ENCODE data around the gene GRIP1.

The GRIP1 gene

GRCh38 chr12:66537876-66538275, 141.0 kb downstream of the GRIP1 start:
- no peak for DNase-seq
- Histone ChIP-seq H3K36me3 (replicated peaks) (no peaks in the 10 kb centered on the region), H3K27ac (no peak overlapping the region), H3K27me3 (replicated peaks) (no peaks in the 10 kb centered on the region), H3K4me3 (ENCODE audit: low read depth, low read length) (no peak overlapping the region)
- TF ChIP-seq CTCF (IDR thresholded peaks at IDR 0.05; ENCODE audit: low read depth, low read length, missing control alignments), result no peak
- in situ Hi-C loops (cut with HindIII; ENCODE audit: low pct_ligation_motif_present, low sequenced_read_pairs), result no loop called here

GRCh38 chr12:66533767-66534166, 145.1 kb downstream of the GRIP1 start:
- TF ChIP-seq CTCF (IDR thresholded peaks at IDR 0.05; ENCODE audit: low read depth, low read length, missing control alignments), result no peak
- H3K27ac ChIP-seq, result no peak overlapping the region
- in situ Hi-C loops (cut with HindIII; ENCODE audit: low pct_ligation_motif_present, low sequenced_read_pairs), result no loop called here
- DNase-seq, result no peak
- H3K36me3 ChIP-seq (replicated peaks), result no peaks in the 10 kb centered on the region
- no peak overlapping the region for H3K4me3 ChIP-seq (ENCODE audit: low read depth, low read length)
- no peaks in the 10 kb centered on the region for H3K27me3 ChIP-seq (replicated peaks)

- no peak for TF ChIP-seq CTCF (IDR thresholded peaks at IDR 0.05; ENCODE audit: low read depth, low read length, missing control alignments)
- H3K27ac ChIP-seq, result no peak overlapping the region
- H3K27me3 ChIP-seq (replicated peaks), result no peaks in the 10 kb centered on the region
- no peak for DNase-seq
- H3K4me3 ChIP-seq (ENCODE audit: low read depth, low read length), result no peak overlapping the region
- in situ Hi-C loops (cut with HindIII; ENCODE audit: low pct_ligation_motif_present, low sequenced_read_pairs), result no loop called here
- no peaks in the 10 kb centered on the region for H3K36me3 ChIP-seq (replicated peaks)
Measured at GRCh38 chr12:66531766-66532165, 147.1 kb downstream of the GRIP1 start.

- in situ Hi-C loops (cut with HindIII; ENCODE audit: low pct_ligation_motif_present, low sequenced_read_pairs), result no loop called here
- DNase-seq, result no peak
Measured at GRCh38 chr12:66529934-66530333, 148.9 kb downstream of the GRIP1 start.

GRCh38 chr12:66516561-66516960, 162.3 kb downstream of the GRIP1 start:
- peak; percentile 3 for DNase-seq
- Histone ChIP-seq H3K4me3 (ENCODE audit: low read depth, low read length) (no peak overlapping the region), H3K27me3 (replicated peaks) (no peaks in the 10 kb centered on the region), H3K36me3 (replicated peaks) (no peaks in the 10 kb centered on the region), H3K27ac (peak overlapping the region; percentile 58)
- in situ Hi-C loops (cut with HindIII; ENCODE audit: low pct_ligation_motif_present, low sequenced_read_pairs), result no loop called here
- no peak for TF ChIP-seq CTCF (IDR thresholded peaks at IDR 0.05; ENCODE audit: low read depth, low read length, missing control alignments)

More at GRCh38 chr12:66529934-66530333, 148.9 kb downstream of the GRIP1 start:
- Histone ChIP-seq H3K36me3 (replicated peaks) (no peaks in the 10 kb centered on the region), H3K4me3 (ENCODE audit: low read depth, low read length) (no peak overlapping the region), H3K27me3 (replicated peaks) (no peaks in the 10 kb centered on the region), H3K27ac (no peak overlapping the region)
- no peak for TF ChIP-seq CTCF (IDR thresholded peaks at IDR 0.05; ENCODE audit: low read depth, low read length, missing control alignments)

- Histone ChIP-seq H3K27me3 (replicated peaks) (no peaks in the 10 kb centered on the region), H3K4me3 (ENCODE audit: low read depth, low read length) (no peak overlapping the region), H3K36me3 (replicated peaks) (no peaks in the 10 kb centered on the region), H3K27ac (peak overlapping the region; percentile 58)
- no peak for TF ChIP-seq CTCF (IDR thresholded peaks at IDR 0.05; ENCODE audit: low read depth, low read length, missing control alignments)
- DNase-seq, result peak; percentile 66
- in situ Hi-C loops (cut with HindIII; ENCODE audit: low pct_ligation_motif_present, low sequenced_read_pairs), result no loop called here
Measured at GRCh38 chr12:66516133-66516532, 162.7 kb downstream of the GRIP1 start.
